Skin epidermis (tissue), 12 donors: ENCODE data around the gene BCCIP.

Source experiments
- H3K27ac ChIP-seq, 21 experiments: fragments of 200-600 bp; sonication (generic) in 11 of 21; one replicate each; pipeline ENCODE4 v1.5.0; 2020; ENCODE audit warnings: mild to moderate bottlenecking in 3 of 21, inconsistent platforms in 2 of 21, moderate library complexity in 2 of 21
- H3K4me3 ChIP-seq, 7 experiments: fragments of 200-600 bp; sonication (generic) in 2 of 7; one replicate each; pipeline ENCODE4 v1.5.0; 2020; ENCODE audit warnings: inconsistent platforms in 2 of 7, mild to moderate bottlenecking in 2 of 7, moderate library complexity in 1 of 7

The BCCIP gene

GRCh38 chr10:125838802-125839575 lies 15.6 kb downstream of the BCCIP start:
- H3K4me3 ChIP-seq: no peak overlapping the region
- no peak overlapping the region for H3K27ac ChIP-seq

GRCh38 chr10:125840406-125840805 lies 17.1 kb downstream of the BCCIP start:
- Histone ChIP-seq H3K4me3 (no peak overlapping the region), H3K27ac (no peak overlapping the region)

GRCh38 chr10:125840955-125841354 lies 17.6 kb downstream of the BCCIP start:
- Histone ChIP-seq H3K27ac (no peak overlapping the region), H3K4me3 (no peak overlapping the region)

GRCh38 chr10:125843603-125844329 lies 20.4 kb downstream of the BCCIP start:
- Histone ChIP-seq H3K4me3 (no peak overlapping the region), H3K27ac (no peak overlapping the region)

- Histone ChIP-seq H3K27ac (no peak overlapping the region), H3K4me3 (no peak overlapping the region)
Observed at GRCh38 chr10:125844751-125845221, 21.4 kb downstream of the BCCIP start.

GRCh38 chr10:125845617-125846016 lies 22.3 kb downstream of the BCCIP start:
- Histone ChIP-seq H3K27ac (no peak overlapping the region), H3K4me3 (no peak overlapping the region)

GRCh38 chr10:125846894-125847293 lies 23.5 kb downstream of the BCCIP start:
- H3K4me3 ChIP-seq: no peak overlapping the region
- no peak overlapping the region for H3K27ac ChIP-seq

- Histone ChIP-seq H3K27ac (no peak overlapping the region), H3K4me3 (no peak overlapping the region)
Observed at GRCh38 chr10:125848371-125848770, 25.0 kb downstream of the BCCIP start.

- no peak overlapping the region for H3K4me3 ChIP-seq
- H3K27ac ChIP-seq: no peak overlapping the region
Observed at GRCh38 chr10:125848857-125849256, 25.5 kb downstream of the BCCIP start.

GRCh38 chr10:125849448-125849847 lies 26.1 kb downstream of the BCCIP start:
- Histone ChIP-seq H3K27ac (no peak overlapping the region), H3K4me3 (no peak overlapping the region)

GRCh38 chr10:125850766-125851731 lies 27.7 kb downstream of the BCCIP start:
- H3K27ac ChIP-seq: peak overlapping the region in 1 of 21 experiments; percentile 23
- H3K4me3 ChIP-seq: no peak overlapping the region

- Histone ChIP-seq H3K27ac (no peak overlapping the region), H3K4me3 (no peak overlapping the region)
Observed at GRCh38 chr10:125852487-125852886, 29.1 kb downstream of the BCCIP start.

- Histone ChIP-seq H3K27ac (no peak overlapping the region), H3K4me3 (no peak overlapping the region)
Observed at GRCh38 chr10:125857185-125857760, 33.9 kb downstream of the BCCIP start.

- Histone ChIP-seq H3K27ac (no peak overlapping the region), H3K4me3 (no peak overlapping the region)
Observed at GRCh38 chr10:125859128-125859817, 35.9 kb downstream of the BCCIP start.

GRCh38 chr10:125865120-125865519 lies 41.8 kb downstream of the BCCIP start:
- no peak overlapping the region for H3K27ac ChIP-seq
- H3K4me3 ChIP-seq: no peak overlapping the region

GRCh38 chr10:125866421-125867029 lies 43.2 kb downstream of the BCCIP start:
- no peak overlapping the region for H3K4me3 ChIP-seq
- no peak overlapping the region for H3K27ac ChIP-seq

- no peak overlapping the region for H3K4me3 ChIP-seq
- no peak overlapping the region for H3K27ac ChIP-seq
Observed at GRCh38 chr10:125868372-125868975, 45.1 kb downstream of the BCCIP start.

GRCh38 chr10:125871338-125871737 lies 48.0 kb downstream of the BCCIP start:
- Histone ChIP-seq H3K4me3 (no peak overlapping the region), H3K27ac (no peak overlapping the region)
